IPS DF 6.9 (cell line): ENCODE data around the gene ADIRF.
"Not testable (repeated sequence)": the region's sequence is repeated elsewhere in the genome, so short reads cannot be mapped to it uniquely, and the experiment has no call there.

ENCODE experiments used
- DNase-seq: peaks from one replicate; pipeline ENCODE4 v3.0.0-alpha.2; 2013; ENCODE audit warnings: low read depth, low spot score
- H3K27ac ChIP-seq: one replicate; pipeline ENCODE4 v1.5.1; 2013; ENCODE audit warnings: low read length, control low read depth
- H3K27me3 ChIP-seq: 2 replicates; pipeline ENCODE4 v1.6.1; 2013; ENCODE audit warnings: mild to moderate bottlenecking, low read length; ENCODE audit not compliant: control insufficient read depth, insufficient read depth
- H3K36me3 ChIP-seq: 2 replicates; pipeline ENCODE4 v1.6.1; 2013; ENCODE audit warnings: low read length; ENCODE audit not compliant: control insufficient read depth, insufficient read depth
- H3K4me1 ChIP-seq: 2 replicates; pipeline ENCODE4 v1.6.1; 2013; ENCODE audit warnings: low read length; ENCODE audit not compliant: control insufficient read depth, insufficient read depth
- H3K4me3 ChIP-seq: 2 replicates; pipeline ENCODE4 v1.5.1; 2013; ENCODE audit warnings: mild to moderate bottlenecking, low read length
- H3K9me3 ChIP-seq: 2 replicates; pipeline ENCODE4 v1.6.1; 2013; ENCODE audit warnings: low read length, inconsistent platforms; ENCODE audit not compliant: control insufficient read depth, insufficient read depth
- WGBS: extraction: QIAGEN DNeasy Blood & Tissue Kit; methylation state at CpG from one replicate; pipeline ENCODE4 v1.1.7; 2013; ENCODE audit warnings: mixed read lengths, missing lambda C conversion rate; ENCODE audit not compliant: insufficient read length, insufficient coverage; 5-methylcytosine and 5-hydroxymethylcytosine counted together

Gene ADIRF

DNA sequence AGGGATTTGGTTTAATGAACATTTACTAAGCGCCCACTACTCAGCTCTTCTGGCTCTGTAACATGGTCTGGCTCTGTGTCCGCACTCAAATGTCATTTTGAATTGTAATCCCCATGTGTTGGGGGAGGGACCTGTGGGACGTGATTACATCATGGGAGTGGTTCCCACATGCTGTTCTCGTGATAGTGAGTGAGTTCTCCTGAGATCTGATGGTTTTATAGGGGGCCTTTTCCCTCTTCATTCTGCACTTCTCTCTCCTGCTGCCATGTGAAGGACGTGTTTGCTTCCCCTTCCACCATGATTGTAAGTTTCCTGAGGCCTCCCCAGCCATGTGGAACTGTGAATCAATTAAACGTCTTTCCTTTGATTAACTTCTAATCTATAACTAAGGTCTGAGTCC, 12.7 kb downstream of the ADIRF start:
- H3K27ac ChIP-seq, H3K36me3 ChIP-seq, DNase-seq, H3K9me3 ChIP-seq, H3K4me1 ChIP-seq, H3K4me3 ChIP-seq, H3K27me3 ChIP-seq: not testable (repeated sequence)
- WGBS, result no CpG with 5 or more reads among the region's 6 CpGs

DNA sequence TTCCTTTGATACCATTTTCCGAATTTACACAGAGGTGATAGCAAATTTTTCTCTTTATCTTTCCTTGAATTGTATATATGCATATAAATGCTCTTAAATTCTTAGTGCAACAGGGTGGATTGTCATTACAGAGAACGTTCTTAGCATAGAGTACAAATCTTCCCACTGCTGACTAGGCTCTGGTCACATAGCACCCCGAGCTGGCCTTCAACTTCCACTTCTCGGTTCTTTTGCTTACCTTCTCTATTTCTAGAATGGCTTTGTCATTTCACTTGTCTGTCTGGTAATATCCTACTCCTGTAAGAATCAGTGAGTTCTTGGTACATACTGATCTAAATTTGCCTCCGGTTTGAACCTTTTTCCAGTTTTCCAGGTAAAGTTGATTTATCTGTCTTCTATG, 13.4 kb downstream of the ADIRF start:
- Histone ChIP-seq H3K4me3 (no peak overlapping the region), H3K27ac (no peak overlapping the region), H3K27me3 (no peaks in the 10 kb centered on the region), H3K4me1 (no peaks in the 10 kb centered on the region), H3K9me3 (no peaks in the 10 kb centered on the region), H3K36me3 (no peaks in the 10 kb centered on the region)
- DNase-seq, result no peak
- no CpG with 5 or more reads among the region's 5 CpGs for WGBS

DNA sequence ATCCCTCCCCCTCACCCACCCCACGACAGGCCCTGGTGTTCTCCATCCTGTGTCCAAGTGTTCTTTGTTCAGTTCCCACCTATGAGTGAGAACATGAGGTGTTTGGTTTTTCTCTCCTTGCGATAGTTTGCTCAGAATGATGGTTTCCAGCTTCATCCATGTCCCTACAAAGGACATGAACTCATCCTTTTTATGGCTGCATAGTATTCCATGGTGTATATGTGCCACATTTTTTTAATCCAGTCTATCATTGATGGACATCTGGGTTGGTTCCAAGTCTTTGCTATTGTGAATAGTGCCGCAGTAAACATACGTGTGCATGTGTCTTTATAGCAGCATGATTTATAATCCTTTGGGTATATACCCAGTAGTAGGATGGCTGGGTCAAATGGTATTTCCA, 16.2 kb downstream of the ADIRF start:
- H3K4me3 ChIP-seq, H3K27me3 ChIP-seq, H3K36me3 ChIP-seq, DNase-seq, H3K27ac ChIP-seq, H3K9me3 ChIP-seq, H3K4me1 ChIP-seq: not testable (repeated sequence)
- WGBS, result no CpG with 5 or more reads among the region's 4 CpGs

DNA sequence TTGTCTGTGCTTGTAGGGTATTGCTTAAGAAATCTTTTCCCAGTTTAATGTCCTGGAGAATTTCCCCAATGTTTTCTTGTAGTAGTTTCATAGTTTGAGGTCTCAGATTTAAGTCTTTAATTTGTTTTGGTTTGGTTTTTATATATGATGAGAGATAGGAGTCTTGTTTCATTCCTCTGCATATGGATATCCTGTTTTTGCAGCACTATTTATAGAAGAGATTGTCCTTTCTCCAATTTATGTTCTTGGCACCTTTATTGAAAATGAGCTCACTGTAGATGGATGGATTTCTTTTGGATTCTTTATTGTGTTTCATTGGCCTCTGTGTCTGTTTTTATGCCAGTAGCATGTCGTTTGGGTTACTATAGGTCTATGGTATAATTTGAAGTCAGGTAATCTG, 20.2 kb downstream of the ADIRF start:
- no peaks in the 10 kb centered on the region for H3K36me3 ChIP-seq
- no CpG with 5 or more reads among the region's 1 CpG for WGBS
- H3K4me1 ChIP-seq, result 0 out of 2 replicates have a peak, but pooled peaks cover 1% of the 10 kb centered on the region
- H3K4me3 ChIP-seq, result no peak overlapping the region
- H3K27me3 ChIP-seq, result no peaks in the 10 kb centered on the region
- no peak for DNase-seq
- H3K27ac ChIP-seq, result no peak overlapping the region
- no peaks in the 10 kb centered on the region for H3K9me3 ChIP-seq

DNA sequence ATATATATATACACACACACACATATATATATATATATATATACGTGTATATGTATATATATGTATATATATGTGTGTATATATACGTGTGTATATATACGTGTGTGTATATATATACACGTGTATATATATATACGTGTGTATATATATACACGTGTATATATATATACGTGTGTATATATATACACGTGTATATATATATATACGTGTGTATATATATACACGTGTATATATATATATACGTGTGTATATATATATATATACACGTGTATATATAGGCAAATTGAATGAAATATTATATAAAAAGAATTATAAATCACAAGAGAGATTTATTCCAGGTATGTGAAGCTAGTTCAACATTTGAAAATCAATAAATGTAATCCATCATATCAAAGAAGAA, 23.1 kb downstream of the ADIRF start:
- not testable (repeated sequence) for H3K4me3 ChIP-seq, H3K27me3 ChIP-seq

DNA sequence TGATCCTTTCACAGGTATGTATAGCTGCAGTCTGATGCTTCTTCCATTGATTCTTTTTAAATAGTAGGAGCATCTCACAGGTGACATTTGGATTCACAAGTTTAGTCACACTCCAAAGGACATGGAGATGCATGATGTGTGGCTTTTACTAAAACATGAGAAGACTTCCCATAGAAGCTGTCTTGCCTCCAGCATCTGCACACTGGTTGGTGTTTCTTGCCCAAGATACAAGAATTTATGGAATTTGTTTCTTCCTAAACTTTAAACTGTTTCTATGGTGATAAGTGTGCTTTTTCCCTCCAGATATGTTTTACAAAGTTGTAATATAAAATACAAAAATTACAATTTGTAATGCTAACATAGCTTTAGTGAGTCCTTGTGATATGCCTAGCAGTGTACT, 24.2 kb downstream of the ADIRF start:
- H3K27me3 ChIP-seq, result no peaks in the 10 kb centered on the region
- H3K9me3 ChIP-seq, result no peaks in the 10 kb centered on the region
- DNase-seq, result no peak
- no peaks in the 10 kb centered on the region for H3K36me3 ChIP-seq
- H3K4me3 ChIP-seq, result no peak overlapping the region
- no peaks in the 10 kb centered on the region for H3K4me1 ChIP-seq
- H3K27ac ChIP-seq, result no peak overlapping the region

More for the DNA sequence above, 23.1 kb downstream of the ADIRF start:
- H3K36me3 ChIP-seq, DNase-seq, H3K4me1 ChIP-seq, H3K9me3 ChIP-seq, H3K27ac ChIP-seq: not testable (repeated sequence)
- WGBS, result no CpG with 5 or more reads among the region's 12 CpGs

DNA sequence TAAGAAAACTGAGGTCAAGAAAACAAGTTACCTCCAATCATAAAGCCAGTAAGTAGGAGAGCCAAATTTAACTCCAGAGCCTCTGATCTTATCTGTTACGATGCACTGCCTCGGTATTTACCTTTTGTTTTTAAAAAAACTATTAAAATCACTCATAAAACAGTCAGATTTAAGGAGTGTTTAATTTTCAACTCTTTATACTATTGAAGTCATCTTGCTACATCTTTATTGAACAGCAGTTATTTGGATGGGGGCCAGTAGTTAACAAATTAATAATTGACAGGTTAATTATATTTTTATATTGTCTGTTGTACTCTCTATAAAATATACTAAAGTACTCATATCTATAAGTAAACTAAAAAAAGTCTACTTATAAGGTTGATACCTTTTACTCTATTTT, 24.6 kb downstream of the ADIRF start:
- H3K27ac ChIP-seq, result no peak overlapping the region
- H3K4me3 ChIP-seq, result no peak overlapping the region
- WGBS, result no CpG with 5 or more reads among the region's 2 CpGs
- H3K9me3 ChIP-seq, result no peaks in the 10 kb centered on the region
- no peaks in the 10 kb centered on the region for H3K27me3 ChIP-seq
- H3K4me1 ChIP-seq, result no peaks in the 10 kb centered on the region
- no peaks in the 10 kb centered on the region for H3K36me3 ChIP-seq
- no peak for DNase-seq

DNA sequence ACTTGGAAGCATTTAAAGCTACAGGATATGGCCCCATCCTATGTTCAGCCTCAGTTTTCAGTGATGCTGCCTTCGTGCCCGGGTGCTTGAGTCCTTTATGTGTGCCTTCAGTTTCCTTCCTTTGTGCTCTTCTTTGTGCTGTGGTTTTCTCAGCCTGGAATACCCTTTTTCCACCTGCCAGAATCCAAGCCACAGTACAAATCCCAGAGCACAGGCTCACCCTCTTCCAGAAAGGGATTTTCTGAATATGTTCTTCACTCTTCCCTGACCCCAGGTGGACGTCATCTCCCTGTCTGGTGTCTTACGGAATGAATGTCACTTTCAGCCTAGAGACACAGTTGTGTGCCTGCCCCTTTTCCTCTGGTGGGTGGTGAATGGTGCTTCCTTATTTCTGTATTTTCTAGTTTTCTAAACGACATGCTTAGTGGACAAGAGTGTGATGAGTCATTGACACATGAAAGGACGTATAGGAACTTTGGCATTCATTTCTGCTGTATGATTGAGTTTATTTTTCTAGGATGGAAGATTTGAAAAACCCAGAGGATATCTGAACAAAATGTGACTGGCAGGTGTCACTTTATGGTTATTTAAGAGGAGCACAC, 31.6 kb downstream of the ADIRF start:
- not testable (repeated sequence) for H3K27me3 ChIP-seq, H3K27ac ChIP-seq, H3K4me1 ChIP-seq, H3K4me3 ChIP-seq, H3K9me3 ChIP-seq, H3K36me3 ChIP-seq, DNase-seq
- no CpG with 5 or more reads among the region's 6 CpGs for WGBS

DNA sequence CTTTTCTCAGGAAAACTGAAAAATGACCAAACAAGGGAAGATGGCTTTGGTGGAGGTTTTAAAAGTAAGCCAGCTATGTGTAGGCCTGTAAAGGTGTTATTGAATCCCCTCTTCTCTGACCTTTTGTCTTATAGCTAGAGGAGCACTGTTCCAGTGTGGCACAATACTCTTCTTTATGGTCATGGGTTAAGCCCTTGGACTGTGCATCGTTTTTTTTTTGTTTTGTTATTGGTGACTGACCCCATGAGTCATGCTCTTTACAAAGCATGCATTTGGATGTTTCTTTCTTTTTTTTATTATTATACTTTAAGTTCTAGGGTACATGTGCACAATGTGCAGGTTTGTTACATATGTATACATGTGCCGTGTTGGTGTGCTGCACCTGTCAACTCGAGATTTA, 32.2 kb downstream of the ADIRF start:
- no peaks in the 10 kb centered on the region for H3K4me1 ChIP-seq
- no CpG with 5 or more reads among the region's 3 CpGs for WGBS
- H3K9me3 ChIP-seq, result no peaks in the 10 kb centered on the region
- H3K27me3 ChIP-seq, result no peaks in the 10 kb centered on the region
- no peaks in the 10 kb centered on the region for H3K36me3 ChIP-seq
- DNase-seq, result no peak
- H3K27ac ChIP-seq, result no peak overlapping the region
- no peak overlapping the region for H3K4me3 ChIP-seq

DNA sequence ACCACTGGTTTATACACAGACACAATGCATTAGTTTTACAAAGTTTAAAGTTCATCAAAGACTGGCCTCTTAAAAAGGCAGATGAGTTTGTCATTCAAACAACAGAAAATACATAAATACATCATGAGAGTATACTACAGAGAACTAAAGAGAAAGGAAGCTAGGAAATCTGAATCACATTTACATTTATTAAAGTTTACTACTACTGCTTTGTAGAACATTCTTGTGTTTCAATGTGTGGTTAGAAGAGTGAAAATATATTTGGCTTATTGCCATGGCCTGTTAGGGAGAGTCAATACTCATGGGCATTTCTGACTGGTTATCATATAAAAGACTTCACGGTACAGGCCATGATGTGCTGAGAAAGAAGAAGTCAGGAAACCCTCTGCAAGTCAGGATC, 38.8 kb downstream of the ADIRF start:
- H3K36me3 ChIP-seq, H3K9me3 ChIP-seq, H3K27me3 ChIP-seq, DNase-seq, H3K4me3 ChIP-seq, H3K27ac ChIP-seq, H3K4me1 ChIP-seq: not testable (repeated sequence)
- no CpG with 5 or more reads among the region's 1 CpG for WGBS

DNA sequence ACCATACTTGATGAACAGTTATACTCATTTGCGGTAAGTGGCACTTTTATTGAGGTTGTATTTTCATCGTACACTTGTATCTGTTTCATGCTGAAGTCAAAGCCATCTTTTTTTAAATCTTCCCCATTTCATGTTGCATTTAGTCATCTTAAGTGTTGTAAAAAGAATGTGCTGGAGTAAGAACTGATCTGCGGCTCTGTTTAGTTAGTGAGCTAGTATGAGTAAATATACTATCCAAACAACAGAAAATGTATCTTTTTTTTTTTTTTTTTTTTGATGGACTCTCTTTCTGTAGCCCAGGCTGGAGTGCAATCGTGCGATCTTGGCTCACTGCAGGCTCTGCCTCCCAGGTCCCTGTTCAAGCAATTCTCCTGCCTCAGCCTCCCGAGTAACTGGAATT, 39.4 kb downstream of the ADIRF start:
- WGBS, result no CpG with 5 or more reads among the region's 6 CpGs
- H3K4me1 ChIP-seq, H3K9me3 ChIP-seq, H3K4me3 ChIP-seq, H3K27ac ChIP-seq, H3K27me3 ChIP-seq, H3K36me3 ChIP-seq, DNase-seq: not testable (repeated sequence)
